HG03159 (cell line): ENCODE data around the gene GRIK4.

ENCODE experiments used
- ATAC-seq: cut with Tn5 transposase; IDR thresholded peaks from one replicate; pipeline ENCODE4 v1.9.1; 2021; ENCODE audit warnings: mild to moderate bottlenecking, moderate library complexity; ENCODE audit not compliant: unreplicated experiment

GRIK4 gene

GRCh38 chr11:120966840-120967239, 455.3 kb downstream of the GRIK4 start:
- no peak for ATAC-seq

- no peak for ATAC-seq
Observed at GRCh38 chr11:120969993-120970392, 458.4 kb downstream of the GRIK4 start.

- ATAC-seq, result no peak
Observed at GRCh38 chr11:120971825-120972224, 460.3 kb downstream of the GRIK4 start.

GRCh38 chr11:120972621-120973020, 461.1 kb downstream of the GRIK4 start:
- ATAC-seq, result no peak

- ATAC-seq, result no peak
Observed at GRCh38 chr11:120973501-120973900, 462.0 kb downstream of the GRIK4 start.

- no peak for ATAC-seq
Observed at GRCh38 chr11:120974466-120974865, 462.9 kb downstream of the GRIK4 start.

- ATAC-seq, result no peak
Observed at GRCh38 chr11:120974965-120975364, 463.4 kb downstream of the GRIK4 start.

- ATAC-seq, result no peak
Observed at GRCh38 chr11:120977266-120978137, 466.0 kb downstream of the GRIK4 start.

- no peak for ATAC-seq
Observed at GRCh38 chr11:120978701-120979100, 467.2 kb downstream of the GRIK4 start.

GRCh38 chr11:120985718-120986569, 474.4 kb downstream of the GRIK4 start:
- ATAC-seq, result peak; percentile 81

GRCh38 chr11:120988603-120989002, 477.1 kb downstream of the GRIK4 start:
- ATAC-seq, result no peak

- ATAC-seq, result no peak
Observed at GRCh38 chr11:120991830-120992686, 480.5 kb downstream of the GRIK4 start.

GRCh38 chr11:120994091-120994859, 482.7 kb downstream of the GRIK4 start:
- ATAC-seq, result no peak

- ATAC-seq, result no peak
Observed at GRCh38 chr11:120995184-120995583, 483.6 kb downstream of the GRIK4 start.

- no peak for ATAC-seq
Observed at GRCh38 chr11:120996973-120997372, 485.4 kb downstream of the GRIK4 start.

- no peak for ATAC-seq
Observed at GRCh38 chr11:120998581-120998980, 487.0 kb downstream of the GRIK4 start.

- ATAC-seq, result no peak
Observed at GRCh38 chr11:121004206-121004840, 492.8 kb downstream of the GRIK4 start.

GRCh38 chr11:121006922-121007321, 495.4 kb downstream of the GRIK4 start:
- ATAC-seq, result no peak

GRCh38 chr11:121008551-121008950, 497.0 kb downstream of the GRIK4 start:
- ATAC-seq, result no peak

- ATAC-seq, result no peak
Observed at GRCh38 chr11:121012091-121012490, 500.5 kb downstream of the GRIK4 start.
